GM20000 (cell line): ENCODE results near the gene PRKG1.

Experiments
- DNase-seq: peaks from one replicate; pipeline ENCODE4 v3.0.0; 2012; ENCODE audit warnings: low spot score
- CTCF ChIP-seq: IDR thresholded peaks from 2 replicates; pipeline ENCODE4 v1.5.1; 2012; ENCODE audit warnings: mild to moderate bottlenecking, control low read depth; ENCODE audit errors: extremely low read depth, missing control alignments

Gene PRKG1

DNA sequence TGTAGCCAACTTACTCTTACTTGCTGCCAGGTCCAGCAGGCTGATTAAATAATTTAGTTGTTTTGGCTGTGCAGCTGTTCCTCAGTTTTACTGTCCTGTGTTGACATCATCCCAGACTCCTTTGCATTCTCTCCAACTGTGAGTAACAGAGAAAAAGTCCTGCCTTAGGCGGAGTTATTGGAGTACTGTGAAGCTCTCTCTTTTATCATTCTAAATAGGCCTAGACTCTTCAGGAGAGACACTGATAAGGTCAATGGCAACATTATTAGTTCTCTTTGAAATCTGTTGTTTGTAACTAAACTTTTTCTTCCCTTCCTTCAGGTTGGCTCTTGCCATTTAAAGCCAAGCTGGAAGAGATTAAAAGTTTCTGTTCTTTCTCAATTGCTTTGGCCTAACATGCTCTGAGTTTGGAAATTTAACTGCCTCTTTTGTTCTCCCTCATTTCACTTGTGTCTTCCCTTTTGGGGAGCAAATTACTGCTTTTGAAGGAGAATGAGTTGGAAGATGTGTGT, 840.8 kb downstream of the PRKG1 start:
- no peak for TF ChIP-seq CTCF
- no peak for DNase-seq

DNA sequence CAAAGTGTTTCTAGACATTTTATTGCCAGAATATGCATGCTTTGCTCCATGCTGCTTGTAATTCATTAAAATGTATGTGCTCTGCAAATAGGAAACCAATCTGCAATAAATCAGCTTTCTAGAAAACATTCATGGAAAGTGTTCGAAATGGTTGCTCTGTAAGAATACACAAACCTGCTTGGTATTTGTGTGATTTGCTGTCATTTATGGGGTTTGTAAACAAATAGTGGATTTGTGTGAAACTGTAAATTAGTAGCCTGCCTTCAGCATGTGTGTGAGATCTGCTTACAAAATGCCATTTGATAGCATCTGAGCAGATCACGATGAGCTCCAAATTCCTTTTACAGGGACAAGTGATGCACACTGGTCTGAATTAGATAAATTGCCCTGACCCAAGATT, 844.2 kb downstream of the PRKG1 start:
- TF ChIP-seq CTCF: no peak
- no peak for DNase-seq

DNA sequence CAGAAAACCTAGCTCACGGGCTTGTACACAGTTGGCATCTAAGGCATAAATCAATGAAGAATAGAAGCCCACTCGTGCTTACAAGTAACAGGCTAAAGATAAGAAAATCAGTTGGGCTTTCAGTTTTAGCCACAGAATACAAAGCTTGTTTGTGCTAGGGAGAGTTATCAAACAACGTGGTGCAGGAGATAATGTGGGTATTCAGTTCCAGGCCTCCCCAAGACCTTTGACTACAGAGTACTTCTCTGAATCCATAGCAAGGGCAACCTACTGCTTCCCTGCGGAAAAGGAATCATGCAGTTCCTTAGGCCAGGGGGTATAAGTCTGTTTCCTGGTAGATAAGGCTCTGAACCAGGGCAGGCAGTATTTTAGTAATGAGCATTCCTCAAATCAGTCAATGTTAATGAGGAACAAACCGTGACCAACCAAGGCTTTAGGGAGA, 844.6 kb downstream of the PRKG1 start:
- TF ChIP-seq CTCF: no peak

GRCh38 chr10:51920672-51921071, 846.4 kb downstream of the PRKG1 start:
- DNase-seq: no peak
- TF ChIP-seq CTCF: no peak

More for the DNA sequence above, 844.6 kb downstream of the PRKG1 start:
- no peak for DNase-seq

DNA sequence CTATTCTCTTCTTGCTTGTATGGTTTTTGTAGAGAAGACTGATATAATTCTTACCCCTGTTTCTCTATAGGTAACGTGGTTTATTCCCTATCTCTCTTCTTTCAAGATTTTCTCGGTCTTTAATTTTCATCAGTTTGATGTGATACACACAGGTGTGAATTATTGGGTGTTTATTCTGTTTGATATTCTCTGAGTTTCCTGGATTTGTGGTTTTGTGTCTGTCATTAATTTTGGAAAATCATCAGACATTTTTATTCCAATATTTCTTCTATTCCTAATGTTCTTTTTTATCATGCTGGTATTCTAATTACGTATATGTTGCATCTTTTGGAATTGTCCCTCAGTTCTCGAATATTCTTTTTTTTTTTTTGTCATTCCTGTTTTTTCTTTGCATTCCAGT, 850.1 kb downstream of the PRKG1 start:
- no peak for DNase-seq
- TF ChIP-seq CTCF: no peak

DNA sequence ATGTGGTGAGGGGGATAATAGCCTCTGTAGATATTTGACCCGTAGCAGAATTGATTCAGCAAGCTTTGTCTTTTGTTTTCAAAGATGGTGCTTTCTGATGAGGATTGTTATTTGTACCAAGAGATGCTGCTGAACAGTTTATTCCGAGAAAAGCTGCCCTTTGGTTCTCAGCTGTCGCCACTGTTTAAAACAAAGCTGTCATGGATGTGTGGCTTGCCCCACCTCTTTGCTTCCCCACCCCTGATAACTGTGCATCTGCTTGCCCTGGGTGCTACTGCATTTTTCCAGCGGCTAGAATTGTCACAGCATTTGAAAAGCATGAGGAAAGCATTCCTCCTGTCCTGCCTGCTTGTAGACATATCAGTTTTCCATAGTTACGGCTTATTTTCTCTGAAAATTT, 852.0 kb downstream of the PRKG1 start:
- TF ChIP-seq CTCF: no peak
- DNase-seq: no peak

GRCh38 chr10:51928162-51928561, 853.9 kb downstream of the PRKG1 start:
- no peak for TF ChIP-seq CTCF
- no peak for DNase-seq
